Measurements from ENCODE around the gene AGK. TPM values are rescaled to one million over a fixed set of nuclear protein-coding genes. Genes with fewer than 3 reads are reported as not detected.

The AGK gene
- total RNA-seq, 1 experiment from 2014 or later = 32.6 TPM

DNA sequence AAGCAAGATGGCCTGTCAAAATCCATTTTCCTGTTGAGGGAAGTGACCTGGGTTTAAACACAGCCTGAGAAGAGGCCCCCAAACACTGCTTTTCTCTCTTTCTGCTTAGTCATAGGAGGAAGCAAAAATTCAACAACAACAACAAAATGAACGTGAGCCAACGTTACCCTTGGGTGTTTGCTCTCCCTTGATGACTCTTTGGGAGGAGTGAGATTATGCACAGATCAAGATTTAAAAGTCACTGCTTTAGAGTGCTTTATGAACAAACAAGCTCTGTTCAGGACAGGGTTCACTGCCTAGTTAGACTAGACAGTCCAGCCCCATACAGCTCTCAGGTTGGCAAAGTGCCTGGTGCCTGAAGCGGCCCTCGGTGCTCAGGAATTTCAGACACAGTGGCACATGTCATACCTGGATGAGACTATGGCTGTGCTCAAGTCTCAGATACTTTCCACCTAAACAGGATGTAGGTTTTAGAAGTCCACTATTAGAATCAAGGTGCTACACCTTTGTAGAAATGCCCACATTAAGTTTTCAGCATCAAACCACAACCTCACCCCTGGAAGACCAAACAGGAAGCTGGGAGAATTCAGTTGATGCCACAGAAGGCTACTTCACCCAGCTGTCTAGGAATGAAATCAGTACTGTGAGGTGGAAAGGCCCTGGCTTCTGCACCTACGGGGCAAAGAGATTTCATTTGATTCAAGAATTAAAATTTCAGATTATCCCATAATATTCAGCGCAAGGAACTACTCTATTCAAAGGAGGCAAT, 112.1 kb downstream of the AGK start:
- ChIA-PET POLR2A (no interaction called here), CTCF (no interaction called here)
- no TSS peak for BruUV-seq (replicated peaks)
- Histone ChIP-seq H3K36me3 (ENCODE audit: control insufficient read depth, insufficient read depth, low read length) (no peaks in the 10 kb centered on the region), H3K4me3 (ENCODE audit: low read depth in 2 of 2, low read length in 2 of 2) (no peak overlapping the region), H3K9me3 (ENCODE audit: control insufficient read depth, insufficient read depth, low read depth, low read length) (no peaks in the 10 kb centered on the region), H3K27me3 (ENCODE audit: control insufficient read depth, insufficient read depth, low read length) (no peaks in the 10 kb centered on the region), H3K27ac (ENCODE audit: low read length) (no peak overlapping the region), H3K4me1 (ENCODE audit: control insufficient read depth, insufficient read depth, low read length) (no peaks in the 10 kb centered on the region)
- in situ Hi-C loops (cut with HindIII; ENCODE audit: low pct_unique_long_range_greater_than_20kb, low sequenced_read_pairs) = no loop called here
- no peak for DNase-seq (ENCODE audit: low read depth, low spot score)
- TF ChIP-seq, protein P1, sequence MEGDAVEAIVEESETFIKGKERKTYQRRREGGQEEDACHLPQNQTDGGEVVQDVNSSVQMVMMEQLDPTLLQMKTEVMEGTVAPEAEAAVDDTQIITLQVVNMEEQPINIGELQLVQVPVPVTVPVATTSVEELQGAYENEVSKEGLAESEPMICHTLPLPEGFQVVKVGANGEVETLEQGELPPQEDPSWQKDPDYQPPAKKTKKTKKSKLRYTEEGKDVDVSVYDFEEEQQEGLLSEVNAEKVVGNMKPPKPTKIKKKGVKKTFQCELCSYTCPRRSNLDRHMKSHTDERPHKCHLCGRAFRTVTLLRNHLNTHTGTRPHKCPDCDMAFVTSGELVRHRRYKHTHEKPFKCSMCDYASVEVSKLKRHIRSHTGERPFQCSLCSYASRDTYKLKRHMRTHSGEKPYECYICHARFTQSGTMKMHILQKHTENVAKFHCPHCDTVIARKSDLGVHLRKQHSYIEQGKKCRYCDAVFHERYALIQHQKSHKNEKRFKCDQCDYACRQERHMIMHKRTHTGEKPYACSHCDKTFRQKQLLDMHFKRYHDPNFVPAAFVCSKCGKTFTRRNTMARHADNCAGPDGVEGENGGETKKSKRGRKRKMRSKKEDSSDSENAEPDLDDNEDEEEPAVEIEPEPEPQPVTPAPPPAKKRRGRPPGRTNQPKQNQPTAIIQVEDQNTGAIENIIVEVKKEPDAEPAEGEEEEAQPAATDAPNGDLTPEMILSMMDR (IDR thresholded peaks at IDR 0.05) = no peak
- intact Hi-C loops (cut with micrococcal nuclease; ENCODE audit: unreplicated experiment) = no loop called here
- no peak for ATAC-seq

DNA sequence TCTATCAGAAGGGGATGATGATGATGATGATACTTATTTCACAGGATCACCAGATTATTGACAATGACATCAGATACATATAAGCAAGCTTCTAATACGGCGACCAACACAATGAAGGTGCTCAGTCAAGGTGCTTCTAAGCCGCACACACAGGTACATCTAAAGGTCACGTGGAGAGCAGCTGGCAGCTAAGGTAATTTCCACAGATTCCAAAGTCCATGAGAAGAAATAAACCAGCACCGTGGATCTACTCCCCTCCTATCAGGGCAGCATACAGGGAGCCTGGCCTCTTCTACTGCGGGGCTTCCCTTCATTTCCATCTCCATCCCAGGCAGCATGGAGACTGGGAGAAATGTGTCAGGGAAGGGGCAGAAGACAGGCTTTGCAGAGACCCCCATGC, 113.2 kb downstream of the AGK start:
- ChIA-PET POLR2A (no interaction called here), CTCF (no interaction called here)
- H3K36me3 ChIP-seq (ENCODE audit: control insufficient read depth, insufficient read depth, low read length) = no peaks in the 10 kb centered on the region
- intact Hi-C loops (cut with micrococcal nuclease; ENCODE audit: unreplicated experiment) (no loop called here), in situ Hi-C loops (cut with HindIII; ENCODE audit: low pct_unique_long_range_greater_than_20kb, low sequenced_read_pairs) (no loop called here)
- no peak overlapping the region for H3K27ac ChIP-seq (ENCODE audit: low read length)
- no peak for TF ChIP-seq SIN3A (IDR thresholded peaks at IDR 0.05; ENCODE audit: borderline replicate concordance, insufficient read depth, low read depth, low read length)
- TF ChIP-seq, protein P1 (IDR thresholded peaks at IDR 0.05) = no peak
- TF ChIP-seq POLR2AphosphoS5 (IDR thresholded peaks at IDR 0.05; ENCODE audit: low read depth, low read length) = no peak
- TF ChIP-seq, protein P2, sequence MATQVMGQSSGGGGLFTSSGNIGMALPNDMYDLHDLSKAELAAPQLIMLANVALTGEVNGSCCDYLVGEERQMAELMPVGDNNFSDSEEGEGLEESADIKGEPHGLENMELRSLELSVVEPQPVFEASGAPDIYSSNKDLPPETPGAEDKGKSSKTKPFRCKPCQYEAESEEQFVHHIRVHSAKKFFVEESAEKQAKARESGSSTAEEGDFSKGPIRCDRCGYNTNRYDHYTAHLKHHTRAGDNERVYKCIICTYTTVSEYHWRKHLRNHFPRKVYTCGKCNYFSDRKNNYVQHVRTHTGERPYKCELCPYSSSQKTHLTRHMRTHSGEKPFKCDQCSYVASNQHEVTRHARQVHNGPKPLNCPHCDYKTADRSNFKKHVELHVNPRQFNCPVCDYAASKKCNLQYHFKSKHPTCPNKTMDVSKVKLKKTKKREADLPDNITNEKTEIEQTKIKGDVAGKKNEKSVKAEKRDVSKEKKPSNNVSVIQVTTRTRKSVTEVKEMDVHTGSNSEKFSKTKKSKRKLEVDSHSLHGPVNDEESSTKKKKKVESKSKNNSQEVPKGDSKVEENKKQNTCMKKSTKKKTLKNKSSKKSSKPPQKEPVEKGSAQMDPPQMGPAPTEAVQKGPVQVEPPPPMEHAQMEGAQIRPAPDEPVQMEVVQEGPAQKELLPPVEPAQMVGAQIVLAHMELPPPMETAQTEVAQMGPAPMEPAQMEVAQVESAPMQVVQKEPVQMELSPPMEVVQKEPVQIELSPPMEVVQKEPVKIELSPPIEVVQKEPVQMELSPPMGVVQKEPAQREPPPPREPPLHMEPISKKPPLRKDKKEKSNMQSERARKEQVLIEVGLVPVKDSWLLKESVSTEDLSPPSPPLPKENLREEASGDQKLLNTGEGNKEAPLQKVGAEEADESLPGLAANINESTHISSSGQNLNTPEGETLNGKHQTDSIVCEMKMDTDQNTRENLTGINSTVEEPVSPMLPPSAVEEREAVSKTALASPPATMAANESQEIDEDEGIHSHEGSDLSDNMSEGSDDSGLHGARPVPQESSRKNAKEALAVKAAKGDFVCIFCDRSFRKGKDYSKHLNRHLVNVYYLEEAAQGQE (IDR thresholded peaks at IDR 0.05; ENCODE audit: insufficient read depth in 1 of 2, low read depth in 2 of 2, low read length in 1 of 2) = no peak
- no peak for TF ChIP-seq TCF7L2 (IDR thresholded peaks at IDR 0.05; ENCODE audit: low read depth, low read length)
- no peak for DNase-seq (ENCODE audit: low read depth, low spot score)
- BruUV-seq (replicated peaks) = no TSS peak
- no peaks in the 10 kb centered on the region for H3K4me1 ChIP-seq (ENCODE audit: control insufficient read depth, insufficient read depth, low read length)
- ATAC-seq = no peak
- no peaks in the 10 kb centered on the region for H3K9me3 ChIP-seq (ENCODE audit: control insufficient read depth, insufficient read depth, low read depth, low read length)
- no peak overlapping the region for H3K4me3 ChIP-seq (ENCODE audit: low read depth in 2 of 2, low read length in 2 of 2)
- no peaks in the 10 kb centered on the region for H3K27me3 ChIP-seq (ENCODE audit: control insufficient read depth, insufficient read depth, low read length)

Measured in Panc1 (cell line).